Uterus (tissue), 4 donors: ENCODE measurements around the gene SMARCE1. TPM values are rescaled to one million over a fixed set of nuclear protein-coding genes. Genes with fewer than 3 reads are reported as not detected.
"Not testable (repeated sequence)": the region's sequence is repeated elsewhere in the genome, so short reads cannot be mapped to it uniquely, and the experiment has no call there.

Source experiments
- DNase-seq, 2 donors: peaks; one replicate each; pipeline ENCODE4 v3.0.0-alpha.2; 2019 to 2020
- H3K27ac ChIP-seq, 2 donors: fragments of 200-600 bp; sonication (generic); 1 replicate in 1 of 2; 2 replicates in 1 of 2; pipeline ENCODE4 v1.5.1; 2016 to 2018
- H3K27me3 ChIP-seq, 2 donors: fragments of 200-600 bp; sonication (generic); one replicate each; pipeline ENCODE4 v1.5.1; 2018 to 2019; ENCODE audit warnings: control low read depth in 1 of 2
- H3K36me3 ChIP-seq, 2 donors: fragments of 200-600 bp; sonication (generic); one replicate each; pipeline ENCODE4 v1.5.1; 2019; ENCODE audit warnings: control low read depth in 1 of 2
- H3K4me1 ChIP-seq, 2 donors: fragments of 200-600 bp; sonication (generic); one replicate each; pipeline ENCODE4 v1.5.1; 2018 to 2019; ENCODE audit warnings: control low read depth in 1 of 2
- H3K4me3 ChIP-seq, 2 donors: fragments of 200-600 bp; sonication (generic); 1 replicate in 1 of 2; 2 replicates in 1 of 2; pipeline ENCODE4 v1.5.1; 2018 to 2019; ENCODE audit warnings: mild to moderate bottlenecking in 1 of 2
- H3K9me3 ChIP-seq, 2 donors: fragments of 200-600 bp; sonication (generic); one replicate each; pipeline ENCODE4 v1.5.1; 2019; ENCODE audit warnings: control low read depth in 1 of 2
- POLR2A ChIP-seq, 2 donors: fragments of 450-650 bp; IDR thresholded peaks; one replicate each; pipeline ENCODE4 v1.6.1; 2016; ENCODE audit warnings: antibody characterized with exemption in 2 of 2, mild to moderate bottlenecking in 1 of 2, moderate library complexity in 1 of 2
- intact Hi-C: fragments of 100-400 bp; cut with DNase I; formaldehyde crosslinking; loops from one replicate; pipeline ENCODE4 v1.15.1; 2023; ENCODE audit warnings: low total_unique reads
- total RNA-seq, 4 donors: library from RNA; depleted of rRNA in 3 of 4; stranded (reverse); fragments of >200 nt in 3 of 4; gene quantifications; one replicate each; pipeline versions ENCODE4 v1.1.0 to v1.2.4, GENCODE V29; 2014 to 2023
- TF ChIP-seq, protein P1 (sequence below), 4 experiments: fragments of 200-600 bp in 2 of 4; fragments of 450-650 bp in 2 of 4; sonication (generic) in 2 of 4; IDR thresholded peaks; one replicate each; pipeline ENCODE4 v1.5.1; 2016 to 2019; ENCODE audit warnings: antibody characterized with exemption in 4 of 4, mild to moderate bottlenecking in 2 of 4, moderate library complexity in 1 of 4
- donor health status: DM: yes; HTN: yes; CAD: no.

The SMARCE1 gene
- total RNA-seq, 4 donors from 2014 or later: 109 to 401 (median 159) TPM

DNA sequence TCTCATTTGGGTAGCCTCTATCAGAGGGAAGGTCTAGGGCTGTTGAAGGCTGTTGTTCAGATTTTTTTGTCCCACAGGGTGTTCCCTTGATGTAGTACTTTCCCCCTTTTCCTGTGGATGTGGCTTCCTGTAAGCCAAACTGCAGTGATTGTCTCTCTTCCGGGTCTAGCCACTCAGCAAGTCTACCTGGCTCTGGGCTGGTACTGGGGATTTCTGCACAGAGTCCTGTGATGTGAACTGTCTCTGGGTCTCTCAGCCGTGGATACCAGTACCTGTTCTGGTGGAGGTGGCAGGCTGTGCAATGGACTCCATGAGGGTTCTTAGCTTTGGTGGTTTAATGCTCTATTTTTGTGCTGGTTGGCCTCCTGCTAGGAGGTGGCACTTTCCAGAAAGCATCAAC lies 59.1 kb downstream of the SMARCE1 start:
- H3K36me3 ChIP-seq: no peaks in the 10 kb centered on the region
- H3K27ac ChIP-seq: no peak overlapping the region
- no peak for DNase-seq
- intact Hi-C loops: no loop called here
- no peaks in the 10 kb centered on the region for H3K9me3 ChIP-seq
- no peak overlapping the region for H3K4me3 ChIP-seq
- no peaks in the 10 kb centered on the region for H3K4me1 ChIP-seq
- TF ChIP-seq POLR2A (IDR thresholded peaks at IDR 0.05): no peak
- TF ChIP-seq, protein P1, sequence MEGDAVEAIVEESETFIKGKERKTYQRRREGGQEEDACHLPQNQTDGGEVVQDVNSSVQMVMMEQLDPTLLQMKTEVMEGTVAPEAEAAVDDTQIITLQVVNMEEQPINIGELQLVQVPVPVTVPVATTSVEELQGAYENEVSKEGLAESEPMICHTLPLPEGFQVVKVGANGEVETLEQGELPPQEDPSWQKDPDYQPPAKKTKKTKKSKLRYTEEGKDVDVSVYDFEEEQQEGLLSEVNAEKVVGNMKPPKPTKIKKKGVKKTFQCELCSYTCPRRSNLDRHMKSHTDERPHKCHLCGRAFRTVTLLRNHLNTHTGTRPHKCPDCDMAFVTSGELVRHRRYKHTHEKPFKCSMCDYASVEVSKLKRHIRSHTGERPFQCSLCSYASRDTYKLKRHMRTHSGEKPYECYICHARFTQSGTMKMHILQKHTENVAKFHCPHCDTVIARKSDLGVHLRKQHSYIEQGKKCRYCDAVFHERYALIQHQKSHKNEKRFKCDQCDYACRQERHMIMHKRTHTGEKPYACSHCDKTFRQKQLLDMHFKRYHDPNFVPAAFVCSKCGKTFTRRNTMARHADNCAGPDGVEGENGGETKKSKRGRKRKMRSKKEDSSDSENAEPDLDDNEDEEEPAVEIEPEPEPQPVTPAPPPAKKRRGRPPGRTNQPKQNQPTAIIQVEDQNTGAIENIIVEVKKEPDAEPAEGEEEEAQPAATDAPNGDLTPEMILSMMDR (IDR thresholded peaks at IDR 0.05): no peak
- H3K27me3 ChIP-seq: no peaks in the 10 kb centered on the region

DNA sequence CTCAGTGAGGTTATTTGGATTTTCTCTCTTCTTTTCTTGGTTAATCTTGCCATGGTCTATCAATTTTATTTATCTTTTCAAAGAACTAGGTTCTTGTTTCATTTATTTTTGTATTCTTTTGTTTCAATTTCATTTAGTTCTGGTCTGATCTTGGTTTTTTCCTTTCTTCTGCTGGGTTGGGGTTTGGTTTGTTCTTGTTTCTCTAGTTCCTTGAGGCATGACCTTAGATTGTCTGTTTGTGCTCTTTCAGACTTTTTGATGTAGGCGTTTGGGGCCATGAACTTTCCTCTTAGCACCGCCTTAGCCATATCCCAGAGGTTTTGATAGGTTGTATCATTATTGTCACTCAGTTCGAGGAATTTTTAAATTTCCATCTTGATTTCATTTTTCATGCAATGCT lies 61.4 kb downstream of the SMARCE1 start:
- H3K27ac ChIP-seq, H3K9me3 ChIP-seq, H3K4me1 ChIP-seq, intact Hi-C loops, H3K36me3 ChIP-seq, H3K4me3 ChIP-seq, DNase-seq, H3K27me3 ChIP-seq: not testable (repeated sequence)

DNA sequence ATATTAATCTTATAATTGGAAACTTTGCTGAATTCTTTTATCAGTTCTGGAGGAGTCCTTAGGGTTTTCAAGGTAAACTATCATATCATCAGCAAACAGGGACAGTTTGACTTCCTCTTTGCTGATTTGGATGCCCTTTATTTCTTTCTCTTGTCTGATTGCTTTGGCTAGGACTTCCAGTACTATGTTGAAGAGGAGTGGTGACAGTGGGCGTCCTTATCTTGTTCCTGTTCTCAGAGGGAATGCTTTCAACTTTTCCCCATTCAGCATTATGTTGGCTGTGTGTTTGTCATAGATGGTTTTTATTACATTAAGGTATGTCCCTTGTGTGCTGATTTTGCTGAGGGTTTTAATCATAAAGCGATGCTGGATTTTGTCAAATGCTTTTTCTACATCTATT lies 62.7 kb downstream of the SMARCE1 start:
- H3K36me3 ChIP-seq, H3K4me3 ChIP-seq, H3K9me3 ChIP-seq, H3K27ac ChIP-seq, DNase-seq, intact Hi-C loops, H3K4me1 ChIP-seq, H3K27me3 ChIP-seq: not testable (repeated sequence)

DNA sequence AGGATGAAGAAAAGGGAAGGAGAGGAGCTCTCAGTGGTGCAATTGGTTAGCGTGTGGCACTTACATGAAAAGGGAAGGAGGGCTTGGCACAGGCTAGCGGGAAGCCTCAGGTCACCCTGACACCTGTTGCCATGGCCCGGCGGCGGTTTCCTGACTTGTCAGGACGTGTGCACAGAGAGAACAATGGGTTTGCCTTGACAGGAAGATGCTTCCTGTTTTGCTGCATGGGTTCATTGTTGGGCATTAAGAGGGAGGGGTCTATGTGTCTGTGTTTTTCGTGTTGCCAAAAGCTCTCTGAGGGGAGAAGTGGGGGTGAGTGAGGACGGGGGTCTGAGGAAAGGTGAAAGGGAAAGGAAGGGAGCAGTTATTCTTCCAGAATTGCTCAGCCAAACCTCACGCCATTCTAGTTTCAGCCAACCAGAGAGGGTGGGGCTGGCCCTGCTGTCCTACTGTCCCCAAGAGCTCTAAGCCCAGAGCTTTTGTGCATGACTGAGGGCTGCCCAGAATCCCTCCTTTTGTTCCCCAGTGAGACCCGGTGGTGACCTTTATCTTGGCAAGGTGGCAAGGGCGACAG lies 65.2 kb downstream of the SMARCE1 start:
- Histone ChIP-seq H3K4me3 (no peak overlapping the region), H3K36me3 (no peaks in the 10 kb centered on the region), H3K4me1 (no peaks in the 10 kb centered on the region), H3K27me3 (no peaks in the 10 kb centered on the region), H3K9me3 (no peaks in the 10 kb centered on the region), H3K27ac (peak overlapping the region in 1 of 2 donors; percentile 22)
- intact Hi-C loops: no loop called here
- peak in 1 of 2 donors; percentile 64 for DNase-seq
- no peak for TF ChIP-seq POLR2A (IDR thresholded peaks at IDR 0.05)
- TF ChIP-seq, protein P1 (IDR thresholded peaks at IDR 0.05): no peak

DNA sequence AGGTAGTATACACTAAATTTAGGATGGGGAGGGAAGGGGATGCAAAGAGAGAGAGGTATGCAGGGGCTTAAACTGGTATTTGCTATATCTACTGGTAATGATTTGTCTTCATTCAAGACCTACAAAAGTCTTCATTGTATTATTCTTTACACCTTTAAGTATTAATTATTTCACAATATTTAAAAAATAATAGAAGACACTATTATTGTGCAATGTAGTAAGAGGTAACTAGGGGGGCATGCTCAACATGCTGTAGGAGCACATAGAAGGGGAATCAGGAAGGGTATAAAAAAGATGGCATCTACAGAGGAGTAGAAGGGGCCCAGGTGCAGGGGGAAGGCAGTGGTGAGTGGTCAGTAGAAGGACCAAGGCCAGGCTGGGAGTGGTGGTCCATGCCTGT lies 67.5 kb downstream of the SMARCE1 start:
- Histone ChIP-seq H3K36me3 (no peaks in the 10 kb centered on the region), H3K27me3 (no peaks in the 10 kb centered on the region), H3K4me3 (no peak overlapping the region), H3K4me1 (no peaks in the 10 kb centered on the region), H3K27ac (no peak overlapping the region), H3K9me3 (no peaks in the 10 kb centered on the region)
- TF ChIP-seq POLR2A (IDR thresholded peaks at IDR 0.05): no peak
- TF ChIP-seq, protein P1 (IDR thresholded peaks at IDR 0.05): no peak
- DNase-seq: no peak
- intact Hi-C loops: no loop called here

DNA sequence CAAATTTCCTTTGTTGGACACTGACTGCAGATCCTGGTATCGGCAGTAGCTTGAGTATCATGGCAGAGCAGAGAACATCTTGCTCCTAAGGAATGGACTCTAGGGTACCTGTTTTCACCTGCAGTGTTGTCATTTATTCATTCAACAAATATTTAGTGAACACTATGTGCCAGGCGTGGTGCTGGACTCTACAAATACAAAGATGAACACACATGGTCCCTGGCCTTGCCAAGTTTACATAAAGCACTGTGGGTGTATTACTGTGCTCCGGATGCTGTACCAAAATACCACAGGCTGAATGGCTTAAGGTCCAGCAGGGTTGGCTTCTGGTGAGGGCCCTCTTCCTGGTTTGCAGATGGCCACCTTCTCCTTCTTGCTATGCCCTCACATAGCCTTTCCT lies 68.1 kb downstream of the SMARCE1 start:
- TF ChIP-seq, protein P1 (IDR thresholded peaks at IDR 0.05): no peak
- no peak for TF ChIP-seq POLR2A (IDR thresholded peaks at IDR 0.05)
- Histone ChIP-seq H3K4me1 (no peaks in the 10 kb centered on the region), H3K27ac (no peak overlapping the region), H3K36me3 (no peaks in the 10 kb centered on the region), H3K27me3 (no peaks in the 10 kb centered on the region), H3K9me3 (no peaks in the 10 kb centered on the region), H3K4me3 (no peak overlapping the region)
- DNase-seq: no peak
- intact Hi-C loops: no loop called here
